Ascending aorta (tissue), 2 donors: ENCODE measurements around the gene CHGA. TPM values are rescaled to one million over a fixed set of nuclear protein-coding genes. Genes with fewer than 3 reads are reported as not detected.

ENCODE experiments used
- DNase-seq, 2 donors: peaks; one replicate each; pipeline ENCODE4 v3.0.0-alpha.2; 2019; ENCODE audit warnings: low spot score in 2 of 2
- H3K27ac ChIP-seq, 2 donors: fragments of 200-600 bp; sonication (generic); one replicate each; pipeline ENCODE4 v1.5.1; 2016 to 2017; ENCODE audit warnings: mild to moderate bottlenecking in 1 of 2
- H3K27me3 ChIP-seq: fragments of 200-600 bp; sonication (generic); one replicate; pipeline ENCODE4 v1.5.1; 2017
- H3K36me3 ChIP-seq, 2 donors: fragments of 200-600 bp; sonication (generic); one replicate each; pipeline ENCODE4 v1.5.1; 2016
- H3K4me1 ChIP-seq, 2 donors: fragments of 200-600 bp; sonication (generic); one replicate each; pipeline ENCODE4 v1.5.1; 2016 to 2017; ENCODE audit warnings: mild to moderate bottlenecking in 1 of 2
- H3K4me3 ChIP-seq, 2 donors: fragments of 200-600 bp; sonication (generic); one replicate each; pipeline ENCODE4 v1.5.1; 2016 to 2017; ENCODE audit warnings: mild to moderate bottlenecking in 1 of 2
- H3K9me3 ChIP-seq, 2 donors: fragments of 200-600 bp; sonication (generic); one replicate each; pipeline ENCODE4 v1.5.1; 2016
- intact Hi-C: fragments of 100-400 bp; cut with DNase I; formaldehyde crosslinking; loops from one replicate; pipeline ENCODE4 v1.15.1; 2023
- total RNA-seq: library from RNA; depleted of rRNA; stranded (reverse); fragments of >200 nt; gene quantifications from one replicate; pipeline ENCODE4 v1.1.0, GENCODE V29; 2016
- TF ChIP-seq, protein P1 (sequence below), 3 experiments: fragments of 200-600 bp in 2 of 3; fragments of 450-650 bp in 1 of 3; sonication (generic) in 2 of 3; IDR thresholded peaks; one replicate each; pipeline ENCODE4 v1.5.1; 2016 to 2019; ENCODE audit warnings: antibody characterized with exemption in 3 of 3, mild to moderate bottlenecking in 1 of 3, moderate library complexity in 1 of 3

CHGA gene, protein sequence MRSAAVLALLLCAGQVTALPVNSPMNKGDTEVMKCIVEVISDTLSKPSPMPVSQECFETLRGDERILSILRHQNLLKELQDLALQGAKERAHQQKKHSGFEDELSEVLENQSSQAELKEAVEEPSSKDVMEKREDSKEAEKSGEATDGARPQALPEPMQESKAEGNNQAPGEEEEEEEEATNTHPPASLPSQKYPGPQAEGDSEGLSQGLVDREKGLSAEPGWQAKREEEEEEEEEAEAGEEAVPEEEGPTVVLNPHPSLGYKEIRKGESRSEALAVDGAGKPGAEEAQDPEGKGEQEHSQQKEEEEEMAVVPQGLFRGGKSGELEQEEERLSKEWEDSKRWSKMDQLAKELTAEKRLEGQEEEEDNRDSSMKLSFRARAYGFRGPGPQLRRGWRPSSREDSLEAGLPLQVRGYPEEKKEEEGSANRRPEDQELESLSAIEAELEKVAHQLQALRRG
- total RNA-seq: 0.32 TPM

DNA sequence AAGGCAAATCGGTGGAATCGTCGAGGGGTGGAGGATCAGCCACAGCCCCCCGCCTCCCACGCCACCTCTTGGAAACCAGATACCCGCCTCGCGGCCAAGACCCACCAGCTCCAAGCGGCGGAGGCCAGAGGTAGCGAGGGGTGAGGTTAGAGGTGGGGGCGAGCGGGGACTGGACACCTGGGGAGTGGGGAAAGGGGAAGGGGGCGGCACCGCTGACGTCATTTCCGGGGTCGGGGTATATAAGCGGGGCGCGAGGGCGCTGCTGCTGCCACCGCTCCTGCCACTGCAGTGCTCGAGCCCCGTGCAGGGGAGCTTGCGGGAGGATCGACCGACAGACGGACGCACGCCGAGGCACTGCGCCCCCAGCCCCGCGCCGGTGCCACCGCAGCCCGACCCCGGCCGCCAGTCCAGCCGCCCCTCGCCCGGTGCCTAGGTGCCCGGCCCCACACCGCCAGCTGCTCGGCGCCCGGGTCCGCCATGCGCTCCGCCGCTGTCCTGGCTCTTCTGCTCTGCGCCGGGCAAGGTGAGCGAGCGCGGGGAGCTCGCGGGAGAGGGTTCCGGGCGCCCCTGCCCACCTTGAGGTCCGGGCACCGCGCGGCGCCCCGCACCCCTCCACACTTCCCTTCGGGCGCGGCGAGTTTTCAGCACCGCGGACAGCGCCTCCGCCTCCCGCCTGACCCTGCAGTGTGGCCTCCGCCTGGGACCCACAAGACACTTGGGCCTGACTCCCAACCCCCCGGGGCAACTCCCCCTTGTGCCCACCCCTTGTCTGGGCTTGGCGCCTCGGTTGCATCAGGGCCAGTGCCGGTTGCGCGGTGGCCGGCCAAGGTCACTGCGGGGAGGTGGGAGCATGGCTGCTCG is at the start of gene CHGA:
CHGA (plus strand) TSS at position 268 of the 861 bp plus-strand sequence; CDS start at position 478, 210 bp downstream.
- no peak within 1 kb of the TSS for H3K27ac ChIP-seq
- H3K27me3 ChIP-seq: no peaks in the 10 kb centered on the region
- intact Hi-C loops: no loop called here
- no peak for DNase-seq
- H3K9me3 ChIP-seq: no peaks in the 10 kb centered on the region
- H3K4me1 ChIP-seq: no peaks in the 10 kb centered on the region
- TF ChIP-seq, protein P1, sequence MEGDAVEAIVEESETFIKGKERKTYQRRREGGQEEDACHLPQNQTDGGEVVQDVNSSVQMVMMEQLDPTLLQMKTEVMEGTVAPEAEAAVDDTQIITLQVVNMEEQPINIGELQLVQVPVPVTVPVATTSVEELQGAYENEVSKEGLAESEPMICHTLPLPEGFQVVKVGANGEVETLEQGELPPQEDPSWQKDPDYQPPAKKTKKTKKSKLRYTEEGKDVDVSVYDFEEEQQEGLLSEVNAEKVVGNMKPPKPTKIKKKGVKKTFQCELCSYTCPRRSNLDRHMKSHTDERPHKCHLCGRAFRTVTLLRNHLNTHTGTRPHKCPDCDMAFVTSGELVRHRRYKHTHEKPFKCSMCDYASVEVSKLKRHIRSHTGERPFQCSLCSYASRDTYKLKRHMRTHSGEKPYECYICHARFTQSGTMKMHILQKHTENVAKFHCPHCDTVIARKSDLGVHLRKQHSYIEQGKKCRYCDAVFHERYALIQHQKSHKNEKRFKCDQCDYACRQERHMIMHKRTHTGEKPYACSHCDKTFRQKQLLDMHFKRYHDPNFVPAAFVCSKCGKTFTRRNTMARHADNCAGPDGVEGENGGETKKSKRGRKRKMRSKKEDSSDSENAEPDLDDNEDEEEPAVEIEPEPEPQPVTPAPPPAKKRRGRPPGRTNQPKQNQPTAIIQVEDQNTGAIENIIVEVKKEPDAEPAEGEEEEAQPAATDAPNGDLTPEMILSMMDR (IDR thresholded peaks at IDR 0.05): no peak
- H3K36me3 ChIP-seq: no peaks in the 10 kb centered on the region
- H3K4me3 ChIP-seq: no peak within 1 kb of the TSS

DNA sequence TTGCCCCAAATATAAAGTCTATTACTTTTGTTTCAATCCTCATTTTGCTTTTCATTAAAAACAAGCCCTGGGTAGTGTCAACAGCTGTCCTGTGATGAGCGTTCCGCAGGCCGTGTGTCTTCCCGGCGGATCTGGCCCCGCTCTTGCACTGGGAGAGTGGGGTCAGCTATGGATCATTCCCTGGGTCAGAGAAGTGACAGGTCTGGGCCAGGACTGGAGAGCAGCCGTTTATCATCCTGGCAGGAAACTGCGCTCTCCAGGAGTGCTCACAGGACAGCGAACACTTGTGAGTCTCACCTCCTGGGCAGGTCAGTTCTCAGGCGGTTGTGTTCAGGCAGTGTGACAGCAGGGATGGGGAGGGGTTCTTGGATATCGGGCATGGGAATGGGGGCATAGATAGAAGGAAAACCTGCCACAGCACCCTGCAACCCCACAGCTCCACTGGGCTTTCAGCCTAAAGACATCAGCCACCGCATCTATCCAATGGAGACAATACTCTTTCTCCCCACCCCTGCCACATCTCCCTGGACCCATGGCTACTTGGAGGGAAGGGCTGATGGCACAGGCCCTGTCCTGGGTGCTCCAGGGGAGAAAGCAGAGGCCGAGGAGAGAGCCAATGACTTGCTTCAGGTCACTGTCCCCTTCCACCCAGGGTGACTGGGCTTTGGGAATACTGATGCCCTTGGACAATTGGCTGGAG is 47.8 kb upstream of the CHGA start:
- Histone ChIP-seq H3K27me3 (no peaks in the 10 kb centered on the region), H3K36me3 (no peaks in the 10 kb centered on the region), H3K4me1 (no peaks in the 10 kb centered on the region), H3K27ac (no peak overlapping the region), H3K4me3 (no peak overlapping the region), H3K9me3 (no peaks in the 10 kb centered on the region)
- intact Hi-C loops: no loop called here
- TF ChIP-seq, protein P1 (IDR thresholded peaks at IDR 0.05): no peak
- DNase-seq: no peak

DNA sequence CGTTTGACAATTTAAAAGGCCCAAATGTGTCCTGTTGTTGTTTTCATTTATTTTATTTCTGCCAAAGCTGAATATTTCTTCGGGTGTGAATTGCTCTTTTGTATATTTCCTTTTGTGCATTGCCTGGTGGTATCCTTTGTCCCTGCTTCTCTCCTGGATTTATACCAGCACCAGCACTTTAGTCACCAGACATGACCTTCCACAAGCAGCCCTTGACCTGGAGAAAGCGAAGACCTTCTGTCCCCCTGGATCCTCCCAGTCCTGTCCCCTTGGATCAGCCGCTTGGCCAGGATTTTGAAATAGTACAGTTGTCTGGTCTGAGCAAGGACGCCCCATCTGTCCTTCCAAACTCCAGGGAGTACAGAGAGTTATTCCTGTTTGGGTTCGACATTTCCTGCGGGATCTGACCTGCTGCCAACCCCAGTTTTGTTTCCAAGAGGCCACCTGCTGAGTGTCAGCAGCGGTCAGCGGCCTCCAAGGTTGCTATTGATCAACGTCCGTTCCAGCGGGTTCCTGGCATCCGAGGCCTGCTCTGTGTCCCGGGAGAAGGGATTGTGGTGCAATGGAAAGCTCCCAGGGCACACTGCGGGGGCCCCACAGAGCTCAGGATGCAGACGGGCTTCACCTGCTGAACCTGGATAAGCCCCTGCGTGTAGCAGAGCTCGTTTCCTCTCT is 45.1 kb upstream of the CHGA start:
- Histone ChIP-seq H3K4me3 (no peak overlapping the region), H3K27me3 (no peaks in the 10 kb centered on the region), H3K27ac (no peak overlapping the region), H3K9me3 (no peaks in the 10 kb centered on the region), H3K36me3 (no peaks in the 10 kb centered on the region), H3K4me1 (no peaks in the 10 kb centered on the region)
- intact Hi-C loops: no loop called here
- DNase-seq: no peak
- TF ChIP-seq, protein P1 (IDR thresholded peaks at IDR 0.05): no peak

DNA sequence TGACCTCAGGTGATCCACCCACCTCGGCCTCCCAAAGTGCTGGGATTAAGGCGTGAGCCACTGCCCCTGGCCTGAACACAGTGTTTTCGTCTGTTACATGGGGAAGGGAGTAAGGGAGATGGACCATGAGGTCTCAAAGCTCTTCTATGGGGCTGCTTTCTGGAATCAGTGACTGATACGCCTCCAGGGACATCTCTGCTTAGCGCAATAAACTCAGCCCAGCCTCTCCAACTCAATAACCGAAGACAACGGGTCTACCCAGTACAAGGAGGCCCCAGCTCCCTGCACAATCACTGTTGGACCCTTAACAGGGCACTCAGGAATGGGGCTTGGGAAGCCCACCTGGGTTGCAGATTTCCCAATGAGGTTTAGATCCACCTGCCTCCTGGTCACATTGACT is 42.6 kb upstream of the CHGA start:
- no peak overlapping the region for H3K27ac ChIP-seq
- H3K4me3 ChIP-seq: no peak overlapping the region
- H3K27me3 ChIP-seq: no peaks in the 10 kb centered on the region
- intact Hi-C loops: no loop called here
- H3K36me3 ChIP-seq: no peaks in the 10 kb centered on the region
- TF ChIP-seq, protein P1 (IDR thresholded peaks at IDR 0.05): no peak
- no peak for DNase-seq
- no peaks in the 10 kb centered on the region for H3K9me3 ChIP-seq
- H3K4me1 ChIP-seq: no peaks in the 10 kb centered on the region

DNA sequence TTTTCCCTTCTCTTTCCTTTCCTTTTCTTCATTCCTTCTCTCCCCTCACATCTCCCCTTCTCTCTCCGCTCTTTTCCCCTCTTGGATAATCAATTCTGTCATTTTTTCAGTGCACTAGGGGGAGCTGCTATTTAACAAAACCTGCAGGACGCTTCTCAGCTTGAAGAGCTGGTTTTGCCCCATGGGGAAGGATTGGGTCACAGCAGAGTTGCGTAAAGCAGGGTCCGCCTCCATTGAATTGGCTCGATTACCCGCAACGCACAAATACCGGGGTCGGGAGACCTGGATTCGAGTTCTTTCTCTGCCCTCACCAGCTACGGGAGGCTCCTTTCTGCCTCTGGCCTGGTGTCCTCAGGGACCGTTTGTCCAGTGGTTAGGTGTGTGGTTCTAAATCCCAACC is 42.1 kb upstream of the CHGA start:
- no peaks in the 10 kb centered on the region for H3K9me3 ChIP-seq
- intact Hi-C loops: no loop called here
- H3K27me3 ChIP-seq: no peaks in the 10 kb centered on the region
- no peak overlapping the region for H3K27ac ChIP-seq
- H3K4me1 ChIP-seq: no peaks in the 10 kb centered on the region
- H3K4me3 ChIP-seq: no peak overlapping the region
- no peak for DNase-seq
- TF ChIP-seq, protein P1 (IDR thresholded peaks at IDR 0.05): no peak
- H3K36me3 ChIP-seq: no peaks in the 10 kb centered on the region
